T-helper 1 cell treated with Interleukin-12 subunit alpha and Interleukin-12 subunit beta and Interleukin-4 antibody, amounts not matched to agents 30 ng/mL and 1 ng/mL, for 36 hours (primary cell): ENCODE data around the gene CASP7. TPM values are rescaled to one million over a fixed set of nuclear protein-coding genes. Genes with fewer than 3 reads are reported as not detected.

Source experiments
- intact Hi-C: fragments of 100-400 bp; cut with micrococcal nuclease; formaldehyde crosslinking; loops from one replicate; pipeline ENCODE4 v1.15.1; 2024
- total RNA-seq: library from RNA; stranded (reverse); gene quantifications from 2 replicates; pipeline ENCODE4 v1.2.3, GENCODE V29; 2022

The CASP7 gene
- total RNA-seq, 1 donor from 2014 or later: 49.1 TPM

DNA sequence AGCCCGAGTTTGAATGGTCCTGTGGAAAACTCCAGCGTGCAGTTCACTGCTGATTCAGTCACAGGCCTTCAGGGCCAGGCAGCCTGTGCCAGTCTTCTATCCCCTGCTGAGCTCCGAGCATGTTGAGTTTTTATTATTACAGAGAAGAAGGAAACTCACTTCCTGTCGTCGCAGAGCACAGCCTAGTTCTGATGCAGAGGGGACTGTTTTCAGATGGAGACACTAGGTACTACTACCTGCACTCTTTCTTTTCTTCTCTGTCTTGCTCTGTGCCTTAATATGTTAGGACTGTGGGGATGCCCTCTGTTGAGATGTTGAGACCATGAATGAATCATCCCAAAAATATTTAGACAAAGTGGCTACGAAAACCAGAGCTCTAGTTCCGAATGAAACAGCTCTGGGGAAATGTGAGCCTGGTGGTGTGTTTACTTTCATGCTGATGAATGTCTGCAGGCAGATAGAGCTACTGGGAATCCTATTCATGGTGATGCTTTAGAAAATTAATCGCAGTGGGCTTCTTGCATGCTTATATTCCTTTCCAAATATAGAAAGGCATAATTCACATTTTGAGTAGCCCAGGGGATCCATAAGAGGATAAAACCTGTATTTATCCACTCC lies 29.6 kb downstream of the CASP7 start:
- intact Hi-C loops: loop anchor here (5.0 kb wide), 1 partner anchor 88 kb away; no protein-coding TSS in a partner anchor

- intact Hi-C loops: no loop called here
Observed at GRCh38 chr10:113711142-113711541, 31.4 kb downstream of the CASP7 start.

- intact Hi-C loops: no loop called here
Observed at GRCh38 chr10:113712024-113712423, 32.3 kb downstream of the CASP7 start.

GRCh38 chr10:113712755-113713639 lies 33.3 kb downstream of the CASP7 start:
- intact Hi-C loops: no loop called here

DNA sequence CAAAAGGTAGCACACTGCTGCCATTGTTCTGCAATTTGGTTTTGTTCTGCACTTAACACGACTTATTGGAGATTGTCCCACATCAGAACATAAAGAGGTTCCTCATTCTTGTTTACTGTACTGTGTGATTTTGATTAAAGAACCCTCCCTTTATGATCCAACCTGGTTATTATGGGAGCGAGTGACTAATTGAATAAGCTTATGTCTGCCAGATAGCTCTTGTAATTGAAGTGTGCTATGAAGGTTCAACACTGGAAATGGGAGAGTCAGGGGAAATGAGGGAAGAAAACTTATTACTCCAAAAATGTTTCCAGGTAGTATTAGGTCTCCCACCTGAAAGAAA lies 33.9 kb downstream of the CASP7 start:
- intact Hi-C loops: no loop called here

DNA sequence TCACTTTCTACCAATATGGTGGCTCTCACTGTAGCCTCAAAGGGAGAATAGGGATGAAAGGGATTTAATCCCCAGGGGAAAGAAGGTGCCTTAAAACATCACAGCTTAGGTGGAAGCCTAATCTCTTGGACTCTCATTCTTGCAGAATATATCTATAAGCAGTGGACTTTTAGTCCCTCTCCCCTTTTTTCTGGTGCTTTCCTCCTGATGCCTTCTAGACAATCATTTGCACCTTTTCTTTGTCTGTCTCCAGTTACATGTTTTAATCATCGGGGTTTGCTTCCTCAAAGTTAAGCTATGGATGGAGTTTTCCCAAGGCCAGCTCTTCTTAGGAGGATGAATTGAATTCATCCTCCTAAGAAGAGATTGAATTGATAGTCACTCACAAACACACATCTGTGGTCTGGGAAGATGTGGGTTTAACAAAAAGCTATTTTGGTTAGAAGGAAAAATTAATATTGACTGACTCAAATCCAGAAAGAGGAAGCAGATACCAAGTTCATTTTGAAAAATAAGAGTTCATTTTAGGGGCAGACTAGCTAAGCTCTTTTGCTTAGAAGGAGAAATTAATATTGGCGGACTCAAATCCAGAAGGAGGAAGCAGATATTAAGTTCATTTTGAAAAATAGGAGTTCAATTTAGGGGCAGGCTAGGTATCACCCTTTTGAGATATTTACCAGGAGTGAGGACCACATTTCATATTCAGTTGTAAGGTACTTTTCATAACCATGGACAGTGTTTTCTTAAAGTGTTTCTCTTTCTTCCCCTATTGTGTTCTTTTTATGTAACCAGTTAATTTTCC lies 36.6 kb downstream of the CASP7 start:
- intact Hi-C loops: loop anchor here (5.0 kb wide), 1 partner anchor 39 kb away; the partner anchor contains the start of gene CASP7

DNA sequence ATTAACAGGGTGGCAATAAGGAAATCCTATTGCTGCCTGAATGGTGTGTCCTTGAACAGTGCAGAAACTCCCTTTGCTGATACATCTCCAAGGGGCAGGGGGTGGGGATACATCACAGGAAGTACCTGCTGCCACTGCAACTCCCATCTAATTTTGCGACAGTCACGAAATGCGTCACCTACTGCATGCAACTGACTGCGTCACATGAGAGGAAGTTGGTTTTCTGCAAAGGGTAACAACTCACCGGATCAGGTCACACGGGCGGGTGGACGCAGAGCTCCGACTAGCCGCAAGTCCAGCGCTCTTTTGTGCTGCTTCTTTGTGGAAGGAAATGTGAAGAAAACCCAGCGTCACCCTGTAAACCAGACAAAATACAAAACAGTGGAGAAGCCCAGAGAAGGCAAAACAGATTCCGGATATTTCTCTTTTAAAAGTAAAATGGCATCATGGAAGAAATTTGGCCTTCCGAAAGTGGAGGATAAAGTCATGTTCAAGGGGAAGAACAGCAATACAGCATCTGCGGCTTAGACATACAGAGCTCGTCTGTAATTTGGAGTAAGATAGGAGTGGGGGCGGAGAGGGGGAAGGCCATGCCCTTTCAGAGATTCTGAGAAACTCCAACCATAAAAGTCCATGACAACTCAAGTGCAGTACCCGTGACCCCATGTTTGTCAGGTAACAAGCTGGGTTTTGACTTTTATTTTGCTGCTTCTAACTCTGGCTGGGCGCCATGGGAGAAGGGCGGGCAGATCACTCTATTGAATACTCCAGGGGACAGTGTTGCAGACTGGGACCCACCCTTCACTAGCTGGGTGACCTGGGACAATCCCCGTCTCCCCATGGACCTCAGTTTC lies 39.5 kb downstream of the CASP7 start:
- intact Hi-C loops: loop anchor here (5.0 kb wide), 1 partner anchor 42 kb away; the partner anchor contains the start of gene CASP7

DNA sequence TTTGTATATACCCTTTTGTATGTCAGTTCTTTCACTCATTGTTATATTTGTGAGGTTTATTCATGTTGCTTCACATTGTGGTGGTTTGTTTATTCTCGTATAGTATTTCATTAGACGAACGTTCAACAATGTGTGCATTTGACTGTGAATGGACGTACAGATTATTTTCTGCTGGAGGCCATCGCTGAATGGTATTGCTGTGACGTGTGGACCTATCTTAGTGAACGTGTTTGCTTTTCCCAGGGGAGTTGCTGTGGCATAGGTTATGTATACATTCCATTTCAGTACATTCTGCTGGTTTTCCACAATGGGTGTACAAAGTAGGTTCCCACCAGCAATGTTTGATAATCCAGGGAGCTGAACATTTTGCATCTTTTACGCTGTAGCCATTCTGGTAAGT lies 40.7 kb downstream of the CASP7 start:
- intact Hi-C loops: no loop called here

DNA sequence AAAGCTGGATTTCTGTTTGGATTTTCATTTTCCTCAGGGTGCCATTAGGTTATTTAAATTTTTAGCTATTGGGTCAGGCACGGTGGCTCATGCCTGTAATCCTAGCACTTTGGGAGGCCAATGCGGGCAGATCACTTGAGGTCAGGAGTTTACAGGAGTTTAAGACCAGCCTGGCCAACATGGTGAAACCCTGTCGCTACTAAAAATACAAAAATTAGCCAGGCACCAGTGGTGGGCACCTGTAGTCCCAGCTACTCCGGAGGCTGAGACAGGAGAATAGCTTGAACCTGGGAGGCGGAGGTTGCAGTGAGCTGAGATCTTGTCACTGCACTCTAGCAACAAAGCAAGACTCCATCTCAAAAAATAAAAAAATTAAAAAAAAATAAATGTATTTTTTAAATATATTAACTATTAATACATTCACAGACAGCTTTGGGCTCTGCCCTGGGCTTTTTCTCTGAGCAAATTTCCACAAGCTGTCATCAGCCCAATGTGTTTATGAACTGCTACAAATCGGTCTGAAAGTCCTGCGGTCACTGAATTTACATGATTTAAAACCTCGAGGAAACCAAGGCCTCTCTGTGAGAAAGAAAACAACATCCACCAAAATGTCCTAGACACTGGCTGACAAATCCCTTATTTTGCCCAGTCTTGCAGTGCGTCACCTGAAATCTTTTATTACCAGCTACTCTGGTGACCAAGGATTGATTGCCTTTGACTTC lies 52.6 kb downstream of the CASP7 start:
- intact Hi-C loops: no loop called here

- intact Hi-C loops: no loop called here
Observed at GRCh38 chr10:113732966-113733365, 53.3 kb downstream of the CASP7 start.

- intact Hi-C loops: no loop called here
Observed at GRCh38 chr10:113733635-113734034, 53.9 kb downstream of the CASP7 start.

DNA sequence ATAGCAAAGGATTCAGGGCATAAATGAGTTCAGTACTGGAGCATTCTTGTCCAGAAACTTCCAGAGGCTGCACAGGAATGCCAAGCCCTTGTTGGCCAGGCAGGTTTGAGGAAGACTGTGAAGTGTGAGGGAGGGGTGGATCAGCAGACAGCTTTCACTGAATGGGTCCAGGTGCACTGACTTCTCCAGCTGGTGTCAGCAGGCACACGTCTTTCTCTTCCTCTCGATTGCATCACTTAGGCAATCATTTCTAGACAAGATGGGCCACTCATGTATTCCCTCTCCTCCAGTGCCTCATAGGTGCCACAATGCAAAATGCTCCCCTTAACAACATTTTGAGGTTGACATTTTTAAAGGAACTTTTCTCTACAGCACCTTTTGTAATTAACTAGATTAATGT lies 56.2 kb downstream of the CASP7 start:
- intact Hi-C loops: no loop called here

DNA sequence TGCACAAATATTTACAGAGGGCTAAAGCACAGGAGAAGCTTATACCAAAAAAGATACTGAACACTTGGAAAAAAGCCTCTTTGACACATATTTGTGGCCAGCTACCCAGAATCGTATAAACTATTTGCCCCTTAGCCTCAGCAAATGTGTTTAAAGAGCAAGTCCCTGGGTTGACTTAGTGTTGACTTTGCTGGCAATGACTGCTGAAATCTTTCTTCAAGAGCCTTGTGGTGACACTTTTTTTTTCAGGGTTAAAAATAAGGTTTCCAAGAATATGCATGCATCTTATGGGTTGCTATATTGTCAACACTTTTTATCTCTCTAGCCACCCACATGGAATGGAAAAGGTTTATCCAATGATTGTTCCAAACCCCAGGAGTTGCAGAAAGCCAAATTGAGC lies 56.9 kb downstream of the CASP7 start:
- intact Hi-C loops: no loop called here

DNA sequence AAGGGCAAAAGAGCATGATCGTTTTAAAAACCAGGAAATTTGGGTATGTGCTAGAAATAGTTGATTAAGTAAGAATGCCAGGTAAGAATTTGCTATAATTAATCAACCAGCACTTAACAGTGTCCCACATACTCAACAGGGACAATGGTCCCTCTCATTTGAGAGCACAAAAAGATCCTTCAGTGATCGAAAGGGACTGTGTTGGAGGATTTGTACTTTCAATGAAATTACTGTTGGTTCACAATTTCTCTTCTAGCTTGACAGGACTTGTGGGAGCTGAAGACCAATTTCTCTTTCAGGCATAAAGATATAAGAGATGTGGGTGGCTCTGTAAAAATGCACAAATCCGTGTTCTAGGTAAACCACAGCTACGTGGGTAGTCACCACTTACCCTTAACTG lies 59.3 kb downstream of the CASP7 start:
- intact Hi-C loops: no loop called here

DNA sequence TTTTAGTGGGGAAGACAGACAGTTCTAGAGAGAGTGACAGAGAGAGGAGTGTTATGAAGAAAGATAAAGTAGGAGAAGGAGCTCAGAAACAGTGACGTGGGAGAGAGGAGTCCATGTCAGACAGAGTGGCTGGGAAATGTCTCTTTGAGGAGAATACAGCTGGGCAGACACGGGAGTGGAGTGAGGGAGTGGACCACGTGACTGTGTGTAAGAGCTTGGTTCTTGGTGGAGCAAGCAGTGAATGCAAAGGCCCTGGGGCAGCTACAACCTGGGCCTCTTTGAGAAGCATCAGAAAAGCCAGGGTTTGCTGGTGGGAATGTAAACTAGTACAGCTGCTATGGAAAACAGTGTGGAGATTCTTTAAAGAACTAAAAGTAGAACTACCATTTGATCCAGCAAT lies 59.9 kb downstream of the CASP7 start:
- intact Hi-C loops: no loop called here

GRCh38 chr10:113740850-113741249 lies 61.1 kb downstream of the CASP7 start:
- intact Hi-C loops: no loop called here

DNA sequence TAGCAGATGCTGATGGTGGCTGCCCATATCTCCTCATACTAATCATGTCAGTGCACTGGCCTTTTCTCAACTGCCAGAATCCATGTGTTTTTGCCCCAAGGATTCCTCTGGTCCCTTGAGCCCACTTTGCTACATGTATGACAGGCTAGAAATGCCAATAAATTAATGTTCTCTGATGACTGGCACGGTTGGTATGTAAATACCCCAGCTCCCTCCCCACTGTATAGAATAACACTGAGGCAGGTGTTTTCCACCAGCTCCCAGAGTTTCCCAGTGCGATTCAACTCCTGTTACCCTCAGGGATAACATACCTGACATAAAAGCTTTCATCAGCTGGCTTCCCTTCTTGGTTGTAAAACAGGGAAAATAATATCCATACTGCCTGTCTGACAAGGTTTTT lies 62.8 kb downstream of the CASP7 start:
- intact Hi-C loops: no loop called here

GRCh38 chr10:113743594-113743993 lies 63.9 kb downstream of the CASP7 start:
- intact Hi-C loops: no loop called here

DNA sequence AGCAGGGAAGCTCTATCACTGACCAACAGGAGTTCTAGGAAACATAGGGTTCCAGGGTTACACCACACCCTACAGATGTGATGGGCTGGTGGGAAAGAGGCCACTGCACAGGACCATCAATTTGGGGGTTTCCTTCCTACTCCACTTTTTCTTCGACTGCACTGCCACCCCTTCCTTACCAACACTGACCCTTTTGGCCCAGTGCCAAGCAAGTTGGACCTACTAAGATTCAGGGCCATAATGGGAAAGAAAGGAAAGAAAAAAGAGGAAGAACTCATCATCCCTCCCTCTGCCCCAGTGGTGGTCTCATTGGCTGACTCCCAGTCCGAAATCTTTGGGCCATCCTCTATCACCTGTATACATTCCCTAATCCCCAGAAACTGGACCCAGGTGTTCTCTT lies 65.7 kb downstream of the CASP7 start:
- intact Hi-C loops: no loop called here

DNA sequence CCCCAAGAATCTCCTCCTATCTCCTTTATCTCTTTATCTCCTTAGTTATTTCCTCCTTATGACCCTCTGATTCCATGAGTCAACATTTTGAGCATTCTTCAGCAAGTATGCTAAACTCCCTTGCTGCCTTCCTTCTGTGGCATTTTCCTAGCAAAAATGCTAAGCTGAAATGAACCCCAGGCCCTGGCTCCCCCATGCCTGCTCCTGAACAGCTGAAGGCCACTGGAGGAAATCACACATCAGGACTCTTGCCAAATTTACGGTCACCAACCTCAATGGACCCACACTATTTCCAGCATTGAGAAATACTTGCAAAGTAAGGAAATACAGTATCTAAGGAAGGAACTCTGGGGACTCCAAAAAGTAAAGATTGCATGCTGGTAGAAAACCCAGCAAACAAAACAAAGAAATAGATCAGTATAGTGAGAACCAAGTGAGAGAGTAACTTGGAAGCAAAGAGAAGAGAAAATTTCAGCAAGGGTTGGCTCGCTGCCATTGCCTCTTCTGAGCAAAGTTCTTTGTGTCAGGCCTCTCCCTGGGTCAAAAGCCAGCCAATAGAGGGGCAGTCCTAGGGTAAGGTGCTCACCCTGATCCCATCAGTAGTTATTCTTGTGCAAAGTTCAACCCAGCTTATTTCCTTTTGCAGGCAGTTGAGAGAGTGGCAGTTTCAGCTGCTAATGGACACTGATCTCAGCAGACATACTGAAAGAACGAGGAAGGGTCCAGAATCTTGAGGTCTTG lies 66.7 kb downstream of the CASP7 start:
- intact Hi-C loops: no loop called here
